Measurements from ENCODE around the gene RBM20. TPM values are rescaled to one million over a fixed set of nuclear protein-coding genes. Genes with fewer than 3 reads are reported as not detected.
A peak's percentile ranks its signal among the peaks of the same experiment; 100 is the strongest.

RBM20 gene
- total and polyA plus RNA-seq, 2 experiments from 2014 or later: 0.05 to 0.17 TPM

GRCh38 chr10:110657973-110658691 is 14.0 kb downstream of the RBM20 start:
- Histone ChIP-seq H3K4me1 (ENCODE audit: insufficient read depth) (peaks cover under 1% of the 10 kb centered on the region; the same call in 1 of the 2 replicates), H4K20me1 (replicated peaks; ENCODE audit: insufficient read depth) (no peaks in the 10 kb centered on the region), H3K9me2 (ENCODE audit: insufficient read depth) (no peaks in the 10 kb centered on the region), H3K27me3 (ENCODE audit: insufficient read depth) (no peaks in the 10 kb centered on the region), H3K36me3 (ENCODE audit: insufficient read depth) (no peaks in the 10 kb centered on the region), H3K27ac (ENCODE audit: low read depth) (no peak overlapping the region), H3K79me2 (replicated peaks; ENCODE audit: insufficient read depth) (no peaks in the 10 kb centered on the region), H3F3A (replicated peaks; ENCODE audit: low read depth) (no peaks in the 10 kb centered on the region), H3K4me2 (no peak overlapping the region), H3K4me3 (no peak overlapping the region), H2AFZ (peak overlapping the region; percentile 93)
- Mint-ChIP-seq H3K4me1 (peaks cover 4% of the 10 kb centered on the region; the same call in 1 of the 3 replicates), H3K36me3 (ENCODE audit: low read depth) (no peaks in the 10 kb centered on the region), H3K27ac (no peak overlapping the region), H3K4me3 (no peak overlapping the region), H3K9me3 (no peaks in the 10 kb centered on the region; the same call in 2 of the 3 replicates), H3K27me3 (ENCODE audit: insufficient read depth, low read depth, poor library complexity) (peaks cover 4% of the 10 kb centered on the region)
- peak; percentile 42; the same call in 2 of the 3 replicates for ATAC-seq
- DNase-seq (ENCODE audit: low spot score): no peak
- TF ChIP-seq JUNB (IDR thresholded peaks at IDR 0.05; ENCODE audit: unreplicated experiment) (no peak), REST (IDR thresholded peaks at IDR 0.05; ENCODE audit: unreplicated experiment) (no peak), EZH2 (IDR thresholded peaks at IDR 0.05; ENCODE audit: low read depth, unreplicated experiment) (no peak), ZNF331 (CRISPR knock-in tag; IDR thresholded peaks at IDR 0.05; ENCODE audit: low read depth) (no peak), POLR2AphosphoS5 (IDR thresholded peaks at IDR 0.05; ENCODE audit: low read depth) (no peak), ZNF114 (CRISPR knock-in tag; IDR thresholded peaks at IDR 0.05) (no peak), ZNF462 (CRISPR knock-in tag; IDR thresholded peaks at IDR 0.05) (no peak), NANOG (IDR thresholded peaks at IDR 0.05; ENCODE audit: borderline replicate concordance) (no peak), CREB1 (CRISPR knock-in tag; IDR thresholded peaks at IDR 0.05; ENCODE audit: low read depth) (no peak), STAT1 (IDR thresholded peaks at IDR 0.05; ENCODE audit: unreplicated experiment) (no peak)

Measured in GM23338 (cell line).